HFFc6 (cell line): ENCODE results near the gene GPATCH4. TPM values are rescaled to one million over a fixed set of nuclear protein-coding genes. Genes with fewer than 3 reads are reported as not detected.
"Not testable (repeated sequence)": the region's sequence is repeated elsewhere in the genome, so short reads cannot be mapped to it uniquely, and the experiment has no call there.

Source experiments
- DNase-seq: peaks from one replicate; pipeline ENCODE4 v3.0.0-alpha.2; 2018
- H3K27ac Mint-ChIP-seq: 2 replicates; pipeline ENCODE4 v1.8.0; 2020; ENCODE audit warnings: mild to moderate bottlenecking, mixed read lengths
- H3K27me3 Mint-ChIP-seq: 2 replicates; pipeline ENCODE4 v1.8.0; 2021; ENCODE audit warnings: mild to moderate bottlenecking, moderate library complexity, mixed read lengths; ENCODE audit not compliant: insufficient read depth
- H3K36me3 Mint-ChIP-seq: 2 replicates; pipeline ENCODE4 v1.8.0; 2021; ENCODE audit warnings: low read depth, mixed read lengths
- H3K4me1 Mint-ChIP-seq: 2 replicates; pipeline ENCODE4 v1.8.0; 2020; ENCODE audit warnings: low read depth, mixed read lengths
- H3K4me3 Mint-ChIP-seq: 2 replicates; pipeline ENCODE4 v1.8.0; 2020; ENCODE audit warnings: mild to moderate bottlenecking, moderate library complexity, mixed read lengths
- H3K9me3 Mint-ChIP-seq: 2 replicates; pipeline ENCODE4 v1.8.0; 2020; ENCODE audit warnings: mild to moderate bottlenecking, mixed read lengths
- total RNA-seq, 6 experiments: library from RNA; stranded (reverse); fragmentation: NEBNext Ultra II Directional; extraction: Animal tissue kit (Norgen Biotek cat#: 25700); gene quantifications; 2 replicates in 1 of 6; 3 replicates in 5 of 6; pipeline ENCODE4 v1.2.3, GENCODE V29; 2021
- TF ChIP-seq, protein P1 (sequence below): fragments of 200-600 bp; sonication (generic); IDR thresholded peaks from 2 replicates; pipeline ENCODE4 v1.5.0; 2021; ENCODE audit warnings: antibody characterized with exemption, mild to moderate bottlenecking

GPATCH4 gene
- total RNA-seq, 6 experiments from 2014 or later: 25.0 to 35.8 (median 32.7) TPM

DNA sequence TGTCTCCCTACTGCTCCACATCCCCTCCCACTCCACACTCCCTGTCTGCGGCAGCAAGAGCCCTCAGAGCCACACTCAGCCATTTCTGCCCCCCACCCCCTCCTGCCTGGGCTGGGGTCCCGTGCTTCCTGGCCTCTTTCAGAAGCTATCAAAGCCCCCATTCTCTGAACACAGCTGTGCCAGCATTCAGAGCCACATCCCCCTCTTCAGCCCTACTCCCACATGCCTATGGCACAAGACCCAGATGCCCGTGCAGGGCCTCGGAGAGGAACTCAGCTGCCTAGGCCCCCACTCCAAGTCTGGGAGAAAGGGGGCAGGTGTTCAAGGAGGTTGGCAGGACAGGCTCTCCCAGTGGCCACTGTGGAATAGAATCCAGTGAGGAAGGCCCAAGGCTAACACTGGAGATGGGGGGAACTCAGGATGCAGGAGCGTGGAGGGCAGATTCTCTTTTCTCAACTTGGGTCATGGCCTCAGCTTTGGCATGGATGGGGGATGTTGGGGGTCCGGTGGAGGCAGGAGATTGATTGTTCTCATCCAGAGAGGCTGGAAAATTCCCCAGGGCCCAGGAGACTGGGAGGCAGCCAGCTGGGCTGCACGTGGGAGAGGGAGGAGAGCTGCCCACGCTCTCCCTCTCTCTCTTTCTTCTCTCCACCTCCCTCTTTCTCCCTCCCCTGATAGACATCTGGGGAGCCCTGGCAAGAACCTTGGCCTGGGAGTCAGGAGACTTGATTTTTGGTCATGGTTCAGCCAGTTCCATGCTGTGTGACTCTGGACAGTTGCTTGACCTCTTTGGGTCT lies 37.1 kb upstream of the GPATCH4 start:
- Mint-ChIP-seq H3K36me3 (no peaks in the 10 kb centered on the region), H3K9me3 (no peaks in the 10 kb centered on the region), H3K27me3 (peaks cover 64% of the 10 kb centered on the region), H3K4me3 (no peak overlapping the region), H3K27ac (no peak overlapping the region), H3K4me1 (peaks cover 7% of the 10 kb centered on the region; the same call in 1 of the 2 replicates)
- TF ChIP-seq, protein P1, sequence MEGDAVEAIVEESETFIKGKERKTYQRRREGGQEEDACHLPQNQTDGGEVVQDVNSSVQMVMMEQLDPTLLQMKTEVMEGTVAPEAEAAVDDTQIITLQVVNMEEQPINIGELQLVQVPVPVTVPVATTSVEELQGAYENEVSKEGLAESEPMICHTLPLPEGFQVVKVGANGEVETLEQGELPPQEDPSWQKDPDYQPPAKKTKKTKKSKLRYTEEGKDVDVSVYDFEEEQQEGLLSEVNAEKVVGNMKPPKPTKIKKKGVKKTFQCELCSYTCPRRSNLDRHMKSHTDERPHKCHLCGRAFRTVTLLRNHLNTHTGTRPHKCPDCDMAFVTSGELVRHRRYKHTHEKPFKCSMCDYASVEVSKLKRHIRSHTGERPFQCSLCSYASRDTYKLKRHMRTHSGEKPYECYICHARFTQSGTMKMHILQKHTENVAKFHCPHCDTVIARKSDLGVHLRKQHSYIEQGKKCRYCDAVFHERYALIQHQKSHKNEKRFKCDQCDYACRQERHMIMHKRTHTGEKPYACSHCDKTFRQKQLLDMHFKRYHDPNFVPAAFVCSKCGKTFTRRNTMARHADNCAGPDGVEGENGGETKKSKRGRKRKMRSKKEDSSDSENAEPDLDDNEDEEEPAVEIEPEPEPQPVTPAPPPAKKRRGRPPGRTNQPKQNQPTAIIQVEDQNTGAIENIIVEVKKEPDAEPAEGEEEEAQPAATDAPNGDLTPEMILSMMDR: no peak
- no peak for DNase-seq

DNA sequence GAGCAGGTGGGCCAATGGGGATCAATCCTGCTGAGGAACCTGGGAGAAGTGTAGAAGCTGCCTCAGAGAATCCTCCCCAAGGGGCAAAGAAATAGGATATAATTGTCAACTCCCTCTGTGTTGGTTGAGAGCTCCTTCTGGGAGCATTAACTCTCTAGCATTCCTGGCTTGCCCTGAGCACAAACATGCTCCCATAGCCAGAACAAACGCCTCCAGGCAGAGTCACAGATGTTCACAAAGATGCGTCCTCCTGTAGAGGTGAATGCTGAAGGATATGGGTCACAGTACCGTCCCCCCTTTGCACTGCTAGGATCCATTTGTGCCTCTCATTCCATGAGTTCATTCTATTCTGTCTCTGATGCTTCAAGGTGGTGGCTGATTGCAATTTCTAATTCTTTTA lies 31.1 kb upstream of the GPATCH4 start:
- TF ChIP-seq, protein P1: no peak
- Mint-ChIP-seq H3K27ac (no peak overlapping the region), H3K9me3 (no peaks in the 10 kb centered on the region), H3K36me3 (no peaks in the 10 kb centered on the region), H3K4me1 (no peaks in the 10 kb centered on the region), H3K27me3 (peaks cover 49% of the 10 kb centered on the region), H3K4me3 (no peak overlapping the region)
- DNase-seq: no peak

DNA sequence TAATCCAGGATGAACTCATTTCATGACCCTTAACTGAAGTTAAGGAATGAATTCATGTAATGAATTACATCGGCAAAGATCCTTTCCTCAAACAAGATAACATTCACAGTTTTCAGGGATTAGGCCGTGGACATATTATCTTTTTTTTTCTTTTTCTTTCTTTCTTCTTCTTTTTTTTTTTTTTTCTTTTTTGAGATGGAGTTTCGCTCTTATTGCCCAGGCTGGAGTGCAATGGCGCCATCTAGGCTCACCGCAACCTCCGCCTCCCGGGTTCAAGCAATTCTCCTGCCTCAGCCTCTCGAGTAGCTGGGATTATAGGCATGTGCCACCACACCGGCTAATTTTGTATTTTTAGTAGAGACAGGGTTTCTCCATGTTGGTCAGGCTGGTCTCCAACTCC lies 29.9 kb upstream of the GPATCH4 start:
- H3K27me3 Mint-ChIP-seq: peaks cover 54% of the 10 kb centered on the region
- not testable (repeated sequence) for H3K27ac Mint-ChIP-seq, H3K4me3 Mint-ChIP-seq, H3K9me3 Mint-ChIP-seq, H3K36me3 Mint-ChIP-seq, DNase-seq, H3K4me1 Mint-ChIP-seq
- TF ChIP-seq, protein P1: peak; percentile 30

DNA sequence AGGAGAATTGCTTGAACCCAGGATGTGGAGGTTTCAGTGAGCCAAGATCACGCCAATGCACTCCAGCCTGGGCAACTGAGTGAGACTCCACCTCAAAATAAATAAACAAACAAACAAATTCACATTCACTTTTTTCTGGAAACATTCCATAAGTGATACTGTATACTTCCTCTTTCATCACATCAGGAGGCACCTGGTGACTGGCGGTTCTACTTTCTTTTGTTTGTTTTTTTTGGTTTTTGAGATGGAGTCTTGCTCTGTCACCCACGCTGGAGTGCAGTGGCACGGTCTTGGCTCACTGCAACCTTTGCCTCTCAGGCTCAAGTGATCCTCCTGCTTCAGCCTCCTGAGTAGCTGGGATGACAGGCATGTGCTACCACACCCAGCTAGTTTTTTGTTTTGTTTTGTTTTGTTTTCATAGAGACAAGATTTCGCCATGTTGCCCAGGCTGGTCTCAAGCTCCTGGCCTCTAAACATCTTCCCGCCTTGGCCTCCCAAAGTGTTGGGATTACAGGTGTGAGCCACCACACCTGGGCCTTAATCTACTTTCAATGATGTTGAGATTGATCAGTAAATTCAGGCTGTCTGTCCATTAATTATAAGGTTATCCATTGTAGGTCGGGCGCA lies 28.7 kb upstream of the GPATCH4 start:
- TF ChIP-seq, protein P1: no peak
- no peaks in the 10 kb centered on the region for H3K36me3 Mint-ChIP-seq
- peaks cover 54% of the 10 kb centered on the region for H3K27me3 Mint-ChIP-seq
- DNase-seq: no peak
- H3K27ac Mint-ChIP-seq: no peak overlapping the region
- no peaks in the 10 kb centered on the region for H3K9me3 Mint-ChIP-seq
- H3K4me1 Mint-ChIP-seq: peaks cover 6% of the 10 kb centered on the region
- no peak overlapping the region for H3K4me3 Mint-ChIP-seq

DNA sequence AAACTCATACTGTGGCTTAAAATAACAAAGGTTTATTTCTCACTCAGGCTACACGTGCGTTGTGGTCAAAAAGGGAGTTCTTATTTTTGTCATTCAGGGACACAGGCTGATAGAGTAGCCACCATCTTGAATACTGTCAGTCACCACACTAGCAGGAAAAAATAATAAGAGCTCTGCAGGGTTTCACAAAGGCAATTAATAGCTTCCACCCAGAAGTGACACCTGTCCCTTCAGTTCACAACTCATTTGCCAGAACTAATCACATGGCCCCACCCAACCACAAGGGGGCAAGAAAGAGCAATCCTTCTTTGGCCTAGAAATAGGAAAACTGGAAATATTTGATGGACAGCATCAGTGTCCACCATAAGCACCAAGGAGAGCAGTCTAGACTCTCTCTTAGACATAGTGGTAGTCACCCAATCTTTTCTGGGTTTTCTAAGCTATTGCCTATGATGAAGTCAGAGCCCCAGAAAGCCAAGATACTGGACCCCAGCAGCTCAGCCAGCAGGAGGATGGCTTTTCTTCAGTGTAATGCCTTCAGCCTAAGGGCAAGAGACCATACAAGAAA lies 26.1 kb upstream of the GPATCH4 start:
- H3K4me3 Mint-ChIP-seq: no peak overlapping the region
- H3K9me3 Mint-ChIP-seq: no peaks in the 10 kb centered on the region
- H3K27ac Mint-ChIP-seq: no peak overlapping the region
- no peaks in the 10 kb centered on the region for H3K36me3 Mint-ChIP-seq
- H3K27me3 Mint-ChIP-seq: peaks cover 54% of the 10 kb centered on the region
- peak; percentile 60 for DNase-seq
- peaks cover 6% of the 10 kb centered on the region for H3K4me1 Mint-ChIP-seq
- TF ChIP-seq, protein P1: peak; percentile 87
